Heart right ventricle (tissue), 16 donors: ENCODE measurements around the gene TNFRSF21. TPM values are rescaled to one million over a fixed set of nuclear protein-coding genes. Genes with fewer than 3 reads are reported as not detected.

ENCODE experiments used
- ATAC-seq, 8 donors: fragments of 200-7000 bp; cut with Tn5 transposase; one replicate each; pipeline ENCODE4 v1.9.1; 2020; ENCODE audit warnings: mild to moderate bottlenecking in 8 of 8, moderate library complexity in 8 of 8, moderate number of reproducible peaks in 1 of 8
- DNase-seq, 2 donors: peaks; one replicate each; pipeline ENCODE4 v3.0.0-alpha.2; 2020
- H3K27ac ChIP-seq, 10 donors: fragments of 200-600 bp; sonication (generic) in 2 of 10; one replicate each; pipeline versions ENCODE4 v1.5.0 to v1.8.0; 2020 to 2022; ENCODE audit warnings: mild to moderate bottlenecking in 3 of 10
- H3K27me3 ChIP-seq, 7 donors: fragments of 200-600 bp; one replicate each; pipeline ENCODE4 v1.8.0; 2021 to 2022; ENCODE audit warnings: mild to moderate bottlenecking in 2 of 7
- H3K36me3 ChIP-seq, 9 donors: fragments of 200-600 bp; sonication (generic) in 1 of 9; one replicate each; pipeline versions ENCODE4 v1.5.0 to v1.8.0; 2020 to 2022; ENCODE audit warnings: mild to moderate bottlenecking in 2 of 9
- H3K4me1 ChIP-seq, 9 donors: fragments of 200-600 bp; sonication (generic) in 1 of 9; one replicate each; pipeline versions ENCODE4 v1.5.0 to v1.8.0; 2020 to 2022; ENCODE audit warnings: mild to moderate bottlenecking in 4 of 9
- H3K4me3 ChIP-seq, 10 donors: fragments of 200-600 bp; sonication (generic) in 2 of 10; one replicate each; pipeline versions ENCODE4 v1.5.0 to v1.8.0; 2020 to 2022; ENCODE audit warnings: mild to moderate bottlenecking in 7 of 10, moderate library complexity in 2 of 10
- H3K9me3 ChIP-seq, 11 donors: fragments of 200-600 bp in 10 of 11; sonication (generic) in 2 of 11; one replicate each; pipeline versions ENCODE4 v1.5.0 to v1.8.0; 2013 to 2022; ENCODE audit warnings: mild to moderate bottlenecking in 2 of 11, control low read depth in 1 of 11, moderate library complexity in 1 of 11
- WGBS, 2 donors: extraction: QIAGEN DNeasy Blood & Tissue Kit; methylation state at CpG; one replicate each; pipeline ENCODE4 v1.1.7; 2013; ENCODE audit warnings: inconsistent platforms in 1 of 2; 5-methylcytosine and 5-hydroxymethylcytosine counted together
- intact Hi-C, 10 donors: fragments of 100-400 bp; cut with DNase I; formaldehyde crosslinking; loops; one replicate each; pipeline versions ENCODE4 v1.11.1 to v1.14.2; 2022
- polyA plus RNA-seq, 2 donors: library from polyadenylated mRNA; stranded (reverse); fragments of 200-250 nt; gene quantifications; one replicate each; pipeline ENCODE4 v1.2.3, GENCODE V29; 2013
- total RNA-seq, 10 donors: library from RNA; stranded (reverse); fragmentation: NEBNext Ultra II Directional in 3 of 10; extraction: Animal tissue kit (Norgen Biotek cat#: 25700) in 3 of 10; gene quantifications; one replicate each; pipeline versions ENCODE4 v1.2.1 to v1.2.4, GENCODE V29; 2021 to 2023
- TF ChIP-seq, protein P1 (sequence below), 9 donors: fragments of 200-600 bp; sonication (generic) in 2 of 9; IDR thresholded peaks; one replicate each; pipeline versions ENCODE4 v1.5.0 to v1.8.0; 2021 to 2022; ENCODE audit warnings: antibody characterized with exemption in 9 of 9, mild to moderate bottlenecking in 5 of 9, moderate library complexity in 1 of 9
- donor health status: Arrhythmogenic right ventricular cardiomyopathy.
- donor health status: ischemic (EF 13 %, LVEDD 7.1; RV severe dilation, severe dysfunction).
- donor health status: healthy with polysubstance abuse.
- donor health status: DM: no; HTN: yes; CAD: no.
- donor health status: DM: no; HTN: no; CAD: no.
- donor health status: ischemic (EF 25% LVEDD 6.9; RV normal size, moderate dysfunction).
- donor health status: ischemic (EF 25% LVEDD 5.7; RV mildly dilated, moderate dysfunction).
- donor health status: healthy.
- donor health status: DM: yes; HTN: yes; CAD: no.
- donor health status: Ischemic cardiomyopathy.
- donor health status: ischemic (EF 35%, LVEDD 5.7; RV mildly dilated, moderate dysfunction).
- donor health status: nonischemic (EF 11% LVEDD 7.7; RV severe dilation, severe dysfunction).
- donor health status: DM: yes; HTN: yes; CAD: no.
- donor health status: PGD.
- donor health status: ischemic (EF 29% LVEDD 5.4; RV normal size, mild dysfunction).
- donor health status: nonischemic (EF 23%, LVEDD 6.1; RV moderate dilation, normal function).

Gene TNFRSF21
- total and polyA plus RNA-seq, 12 donors, result 3.8 to 12.8 (median 6.0) TPM

DNA sequence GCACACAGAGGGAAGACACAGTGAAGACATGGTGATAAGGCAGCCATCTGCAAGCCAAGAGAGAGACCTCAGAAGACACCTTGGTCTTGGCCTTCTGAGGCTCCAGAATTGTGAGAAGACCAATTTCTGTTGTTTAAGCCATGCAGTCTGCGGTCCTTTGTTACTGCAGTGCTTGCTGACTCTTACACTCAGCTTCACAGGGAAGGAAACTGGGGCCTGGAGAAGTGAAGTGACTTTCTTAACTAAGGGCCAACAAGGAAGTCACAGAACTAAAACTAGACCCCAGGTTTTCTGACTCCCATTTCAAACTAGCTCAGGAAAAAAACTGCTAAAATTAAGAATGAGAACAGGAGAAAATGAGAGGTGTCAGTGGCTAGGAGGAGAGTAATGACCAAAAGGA is 74.3 kb downstream of the TNFRSF21 start:
- intact Hi-C loops, result no loop called here
- ATAC-seq (no peak), DNase-seq (no peak)
- Histone ChIP-seq H3K27me3 (no peaks in the 10 kb centered on the region), H3K9me3 (no peaks in the 10 kb centered on the region), H3K4me3 (no peak overlapping the region), H3K36me3 (peaks cover 0 to 17% (median 0%) of the 10 kb centered on the region in 9 donors), H3K4me1 (peaks cover 0 to 44% (median 12%) of the 10 kb centered on the region in 9 donors), H3K27ac (peak overlapping the region in 2 of 10 donors; percentile 15 to 65)
- TF ChIP-seq, protein P1, sequence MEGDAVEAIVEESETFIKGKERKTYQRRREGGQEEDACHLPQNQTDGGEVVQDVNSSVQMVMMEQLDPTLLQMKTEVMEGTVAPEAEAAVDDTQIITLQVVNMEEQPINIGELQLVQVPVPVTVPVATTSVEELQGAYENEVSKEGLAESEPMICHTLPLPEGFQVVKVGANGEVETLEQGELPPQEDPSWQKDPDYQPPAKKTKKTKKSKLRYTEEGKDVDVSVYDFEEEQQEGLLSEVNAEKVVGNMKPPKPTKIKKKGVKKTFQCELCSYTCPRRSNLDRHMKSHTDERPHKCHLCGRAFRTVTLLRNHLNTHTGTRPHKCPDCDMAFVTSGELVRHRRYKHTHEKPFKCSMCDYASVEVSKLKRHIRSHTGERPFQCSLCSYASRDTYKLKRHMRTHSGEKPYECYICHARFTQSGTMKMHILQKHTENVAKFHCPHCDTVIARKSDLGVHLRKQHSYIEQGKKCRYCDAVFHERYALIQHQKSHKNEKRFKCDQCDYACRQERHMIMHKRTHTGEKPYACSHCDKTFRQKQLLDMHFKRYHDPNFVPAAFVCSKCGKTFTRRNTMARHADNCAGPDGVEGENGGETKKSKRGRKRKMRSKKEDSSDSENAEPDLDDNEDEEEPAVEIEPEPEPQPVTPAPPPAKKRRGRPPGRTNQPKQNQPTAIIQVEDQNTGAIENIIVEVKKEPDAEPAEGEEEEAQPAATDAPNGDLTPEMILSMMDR (IDR thresholded peaks at IDR 0.05), result no peak
- 92 to 96% methylated on average over 1 of the region's 1 CpG for WGBS, 2 donors

DNA sequence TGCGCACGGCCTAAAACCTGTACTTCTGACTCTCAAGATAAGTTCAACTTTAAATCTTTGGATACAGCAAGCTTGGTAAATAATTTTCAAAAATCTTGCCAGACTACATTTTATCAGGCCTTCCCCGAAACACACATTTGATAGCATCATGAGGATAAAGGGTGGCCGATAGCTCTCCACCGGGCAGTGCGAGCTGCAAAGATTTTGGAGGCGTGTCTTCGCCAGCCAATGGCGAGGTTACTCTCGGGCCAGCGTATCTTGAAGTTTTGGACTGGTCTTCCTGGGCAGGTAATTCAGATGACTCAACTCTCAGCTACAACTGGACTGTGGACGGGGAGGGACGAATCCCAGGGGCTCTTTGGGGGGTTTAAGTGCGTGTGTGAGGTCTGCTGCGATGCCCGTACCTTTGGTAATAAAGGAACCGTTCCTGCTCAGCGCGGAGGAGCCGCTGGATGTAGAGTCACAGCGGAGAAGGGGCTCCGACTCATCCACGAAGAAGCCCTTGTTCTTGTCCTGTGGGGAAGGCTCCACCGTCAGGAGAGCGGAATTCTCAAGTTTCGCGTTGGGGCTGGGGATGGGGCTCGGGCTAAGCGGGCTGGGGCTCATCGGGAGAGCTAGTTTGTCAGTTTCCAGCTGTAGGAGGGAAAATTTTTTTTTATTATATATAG is 75.3 kb downstream of the TNFRSF21 start:
- Histone ChIP-seq H3K9me3 (no peaks in the 10 kb centered on the region), H3K36me3 (peaks cover 0 to 17% (median 0%) of the 10 kb centered on the region in 9 donors), H3K27me3 (no peaks in the 10 kb centered on the region), H3K4me3 (no peak overlapping the region), H3K27ac (no peak overlapping the region), H3K4me1 (peaks cover 0 to 45% (median 12%) of the 10 kb centered on the region in 9 donors)
- ATAC-seq, result peak in 1 of 8 donors; percentile 28
- DNase-seq, result no peak
- TF ChIP-seq, protein P1 (IDR thresholded peaks at IDR 0.05), result no peak
- 96 to 98% methylated on average over 30 of the region's 30 CpGs for WGBS, 2 donors
- intact Hi-C loops, result no loop called here

DNA sequence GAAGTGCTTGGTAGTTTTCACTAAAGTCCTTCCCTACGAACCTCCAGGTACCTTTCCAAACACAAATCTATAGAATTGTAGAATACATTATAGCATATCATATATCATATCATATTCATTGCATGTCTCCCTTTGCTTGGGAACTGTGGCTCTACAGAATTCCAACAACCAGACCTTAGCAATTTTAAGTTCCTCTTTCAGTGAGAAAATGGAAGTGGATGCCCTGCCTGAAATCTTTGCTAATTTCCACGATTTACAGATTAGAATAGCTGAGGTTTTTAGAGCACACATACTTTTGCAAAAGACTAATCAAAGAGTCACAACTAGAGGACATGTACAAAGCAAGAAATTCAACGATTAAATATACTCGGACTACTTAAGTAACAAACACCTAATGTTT is 78.6 kb downstream of the TNFRSF21 start:
- Histone ChIP-seq H3K27me3 (peaks cover 0 to 4% (median 0%) of the 10 kb centered on the region in 7 donors), H3K4me1 (peaks cover 0 to 19% (median 5%) of the 10 kb centered on the region in 9 donors), H3K36me3 (peaks cover 0 to 17% (median 0%) of the 10 kb centered on the region in 9 donors), H3K9me3 (peaks cover 0 to 5% (median 0%) of the 10 kb centered on the region in 11 donors), H3K4me3 (no peak overlapping the region), H3K27ac (peak overlapping the region in 1 of 10 donors; percentile 8)
- 90 to 93% methylated on average over 4 of the region's 4 CpGs for WGBS, 2 donors
- DNase-seq, result no peak
- intact Hi-C loops, result no loop called here
- TF ChIP-seq, protein P1 (IDR thresholded peaks at IDR 0.05), result no peak
- no peak for ATAC-seq

DNA sequence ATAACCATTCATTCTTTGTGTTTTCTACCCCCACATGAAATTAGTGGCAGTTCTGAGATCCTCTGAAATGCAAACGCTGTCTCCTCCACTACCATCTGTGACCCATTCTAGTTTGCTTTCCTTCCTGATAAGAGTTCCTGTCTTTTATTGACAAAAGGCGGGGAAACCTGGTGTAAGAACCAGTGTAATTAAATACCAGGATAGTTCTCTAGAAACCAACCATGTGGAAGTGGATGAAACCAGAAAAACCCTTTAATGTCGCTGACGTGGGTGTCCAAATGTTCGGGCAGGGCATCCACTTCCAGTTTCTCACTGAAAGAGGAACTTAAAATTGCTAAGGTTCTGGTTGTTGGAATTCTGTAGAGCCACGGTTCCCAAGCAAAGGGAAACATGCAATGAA is 79.1 kb downstream of the TNFRSF21 start:
- Histone ChIP-seq H3K4me1 (peaks cover 0 to 14% (median 0%) of the 10 kb centered on the region in 9 donors), H3K9me3 (peaks cover 0 to 5% (median 0%) of the 10 kb centered on the region in 11 donors), H3K4me3 (no peak overlapping the region), H3K36me3 (peaks cover 0 to 17% (median 0%) of the 10 kb centered on the region in 9 donors), H3K27me3 (peaks cover 0 to 4% (median 0%) of the 10 kb centered on the region in 7 donors), H3K27ac (peak overlapping the region in 1 of 10 donors; percentile 8)
- DNase-seq (no peak), ATAC-seq (peak in 1 of 8 donors; percentile 8)
- TF ChIP-seq, protein P1 (IDR thresholded peaks at IDR 0.05), result no peak
- intact Hi-C loops, result no loop called here
- WGBS, 2 donors, result 79 to 90% methylated on average over 6 of the region's 6 CpGs
